ENCODE measurements around the gene ARIH2.

The ARIH2 gene

DNA sequence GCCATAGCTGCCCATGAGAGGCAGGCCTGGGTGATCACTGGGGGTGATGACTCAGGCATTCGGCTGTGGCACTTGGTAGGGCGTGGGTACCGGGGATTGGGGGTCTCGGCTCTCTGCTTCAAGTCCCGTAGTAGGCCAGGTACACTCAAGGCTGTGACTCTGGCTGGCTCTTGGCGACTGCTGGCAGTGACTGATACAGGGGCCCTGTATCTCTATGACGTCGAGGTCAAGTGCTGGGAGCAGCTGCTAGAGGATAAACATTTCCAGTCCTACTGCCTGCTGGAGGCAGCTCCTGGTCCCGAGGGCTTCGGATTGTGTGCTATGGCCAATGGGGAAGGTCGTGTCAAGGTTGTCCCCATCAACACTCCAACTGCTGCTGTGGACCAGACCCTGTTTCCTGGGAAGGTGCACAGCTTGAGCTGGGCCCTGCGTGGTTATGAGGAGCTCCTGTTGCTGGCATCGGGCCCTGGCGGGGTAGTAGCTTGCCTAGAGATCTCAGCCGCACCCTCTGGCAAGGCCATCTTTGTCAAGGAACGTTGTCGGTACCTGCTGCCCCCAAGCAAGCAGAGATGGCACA is 93.9 kb downstream of the ARIH2 start:
- in situ Hi-C loops (cut with MboI; ENCODE audit: low pct_unique_long_range_greater_than_20kb, low sequenced_read_pairs, unreplicated experiment), result no loop called here
- TF ChIP-seq, protein P1, sequence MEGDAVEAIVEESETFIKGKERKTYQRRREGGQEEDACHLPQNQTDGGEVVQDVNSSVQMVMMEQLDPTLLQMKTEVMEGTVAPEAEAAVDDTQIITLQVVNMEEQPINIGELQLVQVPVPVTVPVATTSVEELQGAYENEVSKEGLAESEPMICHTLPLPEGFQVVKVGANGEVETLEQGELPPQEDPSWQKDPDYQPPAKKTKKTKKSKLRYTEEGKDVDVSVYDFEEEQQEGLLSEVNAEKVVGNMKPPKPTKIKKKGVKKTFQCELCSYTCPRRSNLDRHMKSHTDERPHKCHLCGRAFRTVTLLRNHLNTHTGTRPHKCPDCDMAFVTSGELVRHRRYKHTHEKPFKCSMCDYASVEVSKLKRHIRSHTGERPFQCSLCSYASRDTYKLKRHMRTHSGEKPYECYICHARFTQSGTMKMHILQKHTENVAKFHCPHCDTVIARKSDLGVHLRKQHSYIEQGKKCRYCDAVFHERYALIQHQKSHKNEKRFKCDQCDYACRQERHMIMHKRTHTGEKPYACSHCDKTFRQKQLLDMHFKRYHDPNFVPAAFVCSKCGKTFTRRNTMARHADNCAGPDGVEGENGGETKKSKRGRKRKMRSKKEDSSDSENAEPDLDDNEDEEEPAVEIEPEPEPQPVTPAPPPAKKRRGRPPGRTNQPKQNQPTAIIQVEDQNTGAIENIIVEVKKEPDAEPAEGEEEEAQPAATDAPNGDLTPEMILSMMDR (IDR thresholded peaks at IDR 0.05; ENCODE audit: extremely low read depth, insufficient read depth, missing control alignments), result no peak
- no peak for DNase-seq (ENCODE audit: low spot score)

DNA sequence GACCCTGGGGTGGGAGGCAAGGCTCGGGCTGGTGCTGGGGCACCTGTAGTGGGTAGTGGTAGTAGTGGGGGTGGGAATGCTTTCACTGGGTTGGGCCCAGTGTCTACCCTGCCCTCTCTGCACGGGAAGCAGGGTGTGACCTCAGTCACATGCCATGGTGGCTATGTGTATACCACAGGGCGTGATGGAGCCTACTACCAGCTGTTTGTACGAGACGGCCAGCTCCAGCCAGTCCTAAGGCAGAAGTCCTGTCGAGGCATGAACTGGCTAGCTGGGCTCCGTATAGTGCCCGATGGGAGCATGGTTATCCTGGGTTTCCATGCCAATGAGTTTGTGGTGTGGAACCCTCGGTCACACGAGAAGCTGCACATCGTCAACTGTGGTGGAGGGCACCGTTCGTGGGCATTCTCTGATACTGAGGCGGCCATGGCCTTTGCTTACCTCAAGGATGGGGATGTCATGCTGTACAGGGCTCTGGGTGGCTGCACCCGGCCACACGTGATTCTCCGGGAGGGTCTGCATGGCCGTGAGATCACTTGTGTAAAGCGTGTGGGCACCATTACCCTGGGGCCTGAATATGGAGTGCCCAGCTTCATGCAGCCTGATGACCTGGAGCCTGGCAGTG is 94.6 kb downstream of the ARIH2 start:
- DNase-seq (ENCODE audit: low spot score), result no peak
- in situ Hi-C loops (cut with MboI; ENCODE audit: low pct_unique_long_range_greater_than_20kb, low sequenced_read_pairs, unreplicated experiment), result no loop called here
- TF ChIP-seq, protein P1 (IDR thresholded peaks at IDR 0.05; ENCODE audit: extremely low read depth, insufficient read depth, missing control alignments), result no peak

DNA sequence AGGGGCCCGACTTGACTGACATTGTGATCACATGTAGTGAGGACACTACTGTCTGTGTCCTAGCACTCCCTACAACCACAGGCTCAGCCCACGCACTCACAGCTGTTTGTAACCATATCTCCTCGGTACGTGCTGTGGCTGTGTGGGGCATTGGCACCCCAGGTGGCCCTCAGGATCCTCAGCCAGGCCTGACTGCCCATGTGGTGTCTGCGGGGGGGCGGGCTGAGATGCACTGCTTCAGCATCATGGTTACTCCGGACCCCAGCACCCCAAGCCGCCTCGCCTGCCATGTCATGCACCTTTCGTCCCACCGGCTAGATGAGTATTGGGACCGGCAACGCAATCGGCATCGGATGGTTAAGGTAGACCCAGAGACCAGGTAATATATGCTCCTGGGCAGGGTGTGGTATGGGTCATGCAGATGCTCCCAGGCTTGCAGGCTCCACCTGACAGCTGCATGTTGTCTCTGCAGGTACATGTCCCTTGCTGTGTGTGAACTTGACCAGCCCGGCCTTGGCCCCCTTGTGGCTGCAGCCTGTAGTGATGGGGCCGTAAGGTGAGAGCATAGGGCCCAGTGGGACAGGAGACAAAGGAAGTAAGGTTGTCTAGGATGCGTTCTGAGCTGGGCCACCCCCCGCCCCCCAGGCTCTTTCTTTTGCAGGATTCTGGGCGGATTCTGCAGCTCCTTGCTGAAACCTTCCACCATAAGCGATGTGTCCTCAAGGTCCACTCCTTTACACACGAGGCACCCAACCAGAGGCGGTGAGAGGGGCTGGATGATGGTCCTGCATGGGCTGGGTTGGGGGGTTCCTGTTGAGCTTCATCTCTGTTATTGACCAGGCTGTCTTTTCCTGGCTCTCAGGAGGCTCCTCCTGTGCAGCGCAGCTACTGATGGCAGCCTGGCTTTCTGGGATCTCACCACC is 95.4 kb downstream of the ARIH2 start:
- peak; percentile 56 for DNase-seq (ENCODE audit: low spot score)
- TF ChIP-seq, protein P1 (IDR thresholded peaks at IDR 0.05; ENCODE audit: extremely low read depth, insufficient read depth, missing control alignments), result peak; percentile 71
- in situ Hi-C loops (cut with MboI; ENCODE audit: low pct_unique_long_range_greater_than_20kb, low sequenced_read_pairs, unreplicated experiment), result no loop called here

DNA sequence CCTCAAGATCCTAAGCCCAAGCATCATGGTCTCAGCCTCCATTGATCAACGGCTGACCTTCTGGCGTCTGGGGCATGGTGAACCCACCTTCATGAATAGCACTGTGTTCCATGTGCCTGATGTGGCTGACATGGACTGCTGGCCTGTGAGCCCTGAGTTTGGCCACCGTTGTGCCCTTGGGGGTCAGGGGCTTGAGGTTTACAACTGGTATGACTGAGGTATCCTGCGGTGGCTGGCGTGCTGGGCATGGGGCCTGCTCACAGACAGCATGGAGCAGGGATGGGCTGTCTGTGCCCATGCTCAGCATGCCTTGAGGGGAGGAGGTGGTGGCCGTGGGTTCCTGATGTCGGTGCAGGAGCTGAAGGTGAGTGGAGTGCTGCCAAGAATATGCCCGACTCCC is 96.4 kb downstream of the ARIH2 start:
- in situ Hi-C loops (cut with MboI; ENCODE audit: low pct_unique_long_range_greater_than_20kb, low sequenced_read_pairs, unreplicated experiment), result no loop called here
- TF ChIP-seq, protein P1 (IDR thresholded peaks at IDR 0.05; ENCODE audit: extremely low read depth, insufficient read depth, missing control alignments), result no peak
- no peak for DNase-seq (ENCODE audit: low spot score)

DNA sequence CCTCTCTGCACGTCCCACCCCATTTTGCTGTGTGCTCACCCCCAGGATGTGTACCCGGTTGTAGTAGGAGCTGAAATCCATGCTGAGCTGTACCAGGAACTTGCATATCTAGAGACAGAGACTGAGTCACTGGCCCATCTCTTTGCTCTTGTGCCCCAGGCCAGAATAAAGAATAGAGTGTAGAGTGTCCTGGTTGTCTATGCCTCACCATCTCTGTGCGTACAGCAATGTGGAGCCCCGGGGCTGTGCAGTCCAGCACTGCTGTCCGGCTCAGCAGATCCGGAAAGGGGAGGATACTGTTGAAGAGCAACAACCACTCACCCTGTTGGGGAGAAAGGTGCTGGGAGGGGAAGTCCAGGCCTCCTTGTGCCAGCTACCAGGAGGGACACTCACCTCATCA is 97.1 kb downstream of the ARIH2 start:
- TF ChIP-seq, protein P1 (IDR thresholded peaks at IDR 0.05; ENCODE audit: extremely low read depth, insufficient read depth, missing control alignments), result no peak
- in situ Hi-C loops (cut with MboI; ENCODE audit: low pct_unique_long_range_greater_than_20kb, low sequenced_read_pairs, unreplicated experiment), result no loop called here

DNA sequence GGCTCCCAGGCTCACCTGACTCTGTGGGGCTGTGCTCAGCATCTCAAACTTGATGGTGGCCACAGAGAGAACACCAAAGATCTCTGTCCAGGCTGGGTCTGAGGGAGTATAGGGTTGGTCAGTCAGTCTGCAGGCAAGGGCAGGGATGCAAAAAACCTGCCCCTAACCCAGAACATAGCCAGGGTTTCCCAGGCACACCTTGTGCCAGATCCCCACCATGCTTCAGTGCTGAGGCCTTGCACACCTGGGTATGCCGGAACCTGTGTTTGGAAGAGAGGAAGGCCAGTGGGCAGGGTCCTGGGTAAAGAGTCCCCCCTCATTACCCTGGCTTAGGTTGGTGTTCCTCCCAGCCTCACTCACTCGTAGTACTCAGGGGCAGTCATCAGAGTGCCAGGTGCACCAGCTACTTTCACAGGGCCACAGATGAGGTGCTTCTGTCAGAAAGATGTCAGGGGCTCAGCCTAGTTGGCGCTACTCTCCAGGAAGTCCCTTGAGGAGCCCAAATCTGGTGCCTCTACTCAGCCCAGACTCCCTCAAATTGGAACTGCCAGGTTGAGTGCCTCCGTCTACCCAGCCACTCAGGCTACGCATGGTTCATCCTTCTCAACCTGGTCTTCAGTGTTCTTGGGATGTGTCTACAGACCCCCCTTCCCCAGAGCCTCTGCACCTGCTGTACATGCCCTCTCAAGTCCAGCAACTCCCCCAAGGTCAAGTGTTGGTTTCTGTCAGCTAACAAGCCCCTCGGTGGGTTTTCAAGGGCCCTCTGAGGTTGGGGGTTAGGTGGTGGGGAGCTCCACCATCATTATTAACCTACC is 98.0 kb downstream of the ARIH2 start:
- TF ChIP-seq, protein P1 (IDR thresholded peaks at IDR 0.05; ENCODE audit: extremely low read depth, insufficient read depth, missing control alignments), result no peak
- DNase-seq (ENCODE audit: low spot score), result no peak
- in situ Hi-C loops (cut with MboI; ENCODE audit: low pct_unique_long_range_greater_than_20kb, low sequenced_read_pairs, unreplicated experiment), result no loop called here

More for the DNA sequence above, 97.1 kb downstream of the ARIH2 start:
- DNase-seq (ENCODE audit: low spot score), result no peak
